ENCODE measurements around the gene CAPN7.
"Not testable (repeated sequence)": the region's sequence is repeated elsewhere in the genome, so short reads cannot be mapped to it uniquely, and the experiment has no call there.

The CAPN7 gene

DNA sequence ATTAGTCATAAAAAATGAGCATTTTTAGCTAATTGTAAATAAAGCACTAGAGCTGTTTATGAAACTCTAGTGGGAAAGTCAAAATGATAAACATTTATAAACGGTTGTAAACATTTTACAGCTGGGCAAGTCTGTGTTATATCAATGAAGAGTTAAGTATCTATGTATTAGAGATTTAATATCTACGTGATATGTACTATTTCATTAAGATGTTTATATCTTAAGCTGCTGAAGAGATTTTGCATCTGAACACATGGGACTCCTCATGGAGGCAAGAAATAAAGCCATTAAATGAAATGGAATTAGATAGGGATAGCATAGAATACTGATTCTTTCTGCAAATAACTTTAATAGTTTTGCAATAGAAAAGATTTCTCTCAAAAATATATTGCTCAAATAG is 23.0 kb upstream of the CAPN7 start:
- Mint-ChIP-seq H3K36me3 (no peaks in the 10 kb centered on the region), H3K4me3 (no peak overlapping the region), H3K9me3 (no peaks in the 10 kb centered on the region), H3K27me3 (peaks cover 29% of the 10 kb centered on the region), H3K4me1 (peaks cover 18% of the 10 kb centered on the region), H3K27ac (no peak overlapping the region)
- no peak for ATAC-seq

DNA sequence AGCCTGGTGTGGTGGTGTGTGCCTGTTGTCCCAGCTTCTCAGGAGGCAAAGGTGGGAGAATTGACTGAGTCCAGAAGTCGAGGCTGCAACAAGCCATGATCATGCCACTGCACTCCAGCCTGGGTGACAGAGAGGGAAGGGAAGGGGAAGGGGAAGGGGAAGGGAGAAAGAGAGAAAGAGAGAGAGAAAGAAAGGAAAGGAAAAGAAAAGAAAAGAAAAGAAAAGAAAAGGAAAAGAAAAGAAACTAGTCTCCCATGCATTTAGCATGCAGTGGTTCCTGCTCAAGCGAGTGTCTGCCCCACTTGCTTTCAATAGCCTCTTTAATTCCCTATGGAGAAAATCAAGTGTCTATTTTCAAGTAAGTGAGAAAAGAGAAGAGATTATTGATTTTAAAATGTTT is 20.6 kb upstream of the CAPN7 start:
- no peak overlapping the region for H3K4me3 Mint-ChIP-seq
- H3K36me3 Mint-ChIP-seq = no peaks in the 10 kb centered on the region
- no peaks in the 10 kb centered on the region for H3K9me3 Mint-ChIP-seq
- no peak overlapping the region for H3K27ac Mint-ChIP-seq
- H3K4me1 Mint-ChIP-seq = peaks cover 9% of the 10 kb centered on the region
- ATAC-seq = no peak
- peaks cover 19% of the 10 kb centered on the region for H3K27me3 Mint-ChIP-seq

DNA sequence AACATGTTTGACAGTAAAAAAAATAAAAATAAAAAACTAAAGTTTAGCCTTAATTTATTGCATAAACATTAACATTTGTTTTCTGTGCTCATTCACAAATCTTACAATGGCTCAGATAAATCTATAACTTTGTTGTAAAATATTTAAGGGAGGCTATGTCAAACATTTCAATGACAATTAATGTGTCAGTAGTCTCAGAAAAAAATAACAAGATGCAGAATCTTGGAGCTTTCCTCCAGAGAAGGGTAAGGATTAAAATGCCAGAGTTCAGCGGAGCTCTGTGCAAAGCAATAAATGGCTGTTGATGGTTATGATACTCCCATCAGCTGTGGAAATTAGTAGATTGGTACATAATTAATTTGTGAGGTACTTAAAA is 20.0 kb upstream of the CAPN7 start:
- Mint-ChIP-seq H3K27ac (no peak overlapping the region), H3K27me3 (peaks cover 19% of the 10 kb centered on the region), H3K9me3 (no peaks in the 10 kb centered on the region), H3K4me3 (no peak overlapping the region), H3K36me3 (no peaks in the 10 kb centered on the region), H3K4me1 (peaks cover 2% of the 10 kb centered on the region)
- no peak for ATAC-seq

- not testable (repeated sequence) for H3K9me3 Mint-ChIP-seq, H3K4me1 Mint-ChIP-seq, H3K4me3 Mint-ChIP-seq, H3K36me3 Mint-ChIP-seq, H3K27ac Mint-ChIP-seq, ATAC-seq
- H3K27me3 Mint-ChIP-seq = peaks cover 19% of the 10 kb centered on the region
Measured at GRCh38 chr3:15186477-15187164, 19.4 kb upstream of the CAPN7 start.

DNA sequence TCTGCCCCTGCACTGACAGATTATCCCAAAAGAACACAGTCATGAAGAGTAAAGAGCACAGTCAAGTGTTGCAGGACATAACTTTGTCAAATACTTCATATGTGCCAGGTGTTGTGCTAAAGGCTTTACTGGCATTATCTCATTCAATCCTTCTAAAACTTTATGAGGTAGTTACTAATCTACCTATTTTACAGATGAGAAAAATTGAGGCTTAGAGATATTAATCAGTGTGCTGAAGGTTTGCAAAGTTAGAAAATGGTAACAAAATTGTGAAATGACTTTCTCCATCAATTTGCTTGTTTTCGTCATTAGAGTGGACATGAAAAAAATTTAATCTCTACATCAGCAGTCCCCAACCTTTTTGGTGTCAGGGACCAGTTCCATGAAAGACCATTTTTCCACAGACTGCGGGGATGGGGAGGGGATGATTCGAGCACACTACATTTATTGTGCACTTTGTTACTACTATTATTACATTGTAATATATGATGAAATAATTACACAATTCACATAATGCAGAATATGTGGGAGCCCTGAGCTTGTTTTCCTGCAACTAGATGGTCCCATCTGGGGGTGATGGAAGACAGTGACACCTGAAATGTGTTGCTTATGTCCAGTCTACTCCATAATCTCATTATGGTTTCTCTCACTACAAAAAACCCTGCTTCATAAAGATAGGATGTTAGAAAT is 8.6 kb upstream of the CAPN7 start:
- no peaks in the 10 kb centered on the region for H3K36me3 Mint-ChIP-seq
- no peaks in the 10 kb centered on the region for H3K27me3 Mint-ChIP-seq
- peaks cover under 1% of the 10 kb centered on the region for H3K4me1 Mint-ChIP-seq
- no peak overlapping the region for H3K27ac Mint-ChIP-seq
- ATAC-seq = no peak
- no peak overlapping the region for H3K4me3 Mint-ChIP-seq
- H3K9me3 Mint-ChIP-seq = no peaks in the 10 kb centered on the region

GRCh38 chr3:15198686-15199085 is 7.4 kb upstream of the CAPN7 start:
- Mint-ChIP-seq H3K27me3 (no peaks in the 10 kb centered on the region), H3K9me3 (no peaks in the 10 kb centered on the region), H3K27ac (no peak overlapping the region), H3K4me1 (peaks cover 7% of the 10 kb centered on the region), H3K36me3 (no peaks in the 10 kb centered on the region), H3K4me3 (no peak overlapping the region)
- ATAC-seq = no peak

- no peak overlapping the region for H3K4me3 Mint-ChIP-seq
- H3K4me1 Mint-ChIP-seq = peaks cover 7% of the 10 kb centered on the region
- H3K27me3 Mint-ChIP-seq = no peaks in the 10 kb centered on the region
- no peaks in the 10 kb centered on the region for H3K36me3 Mint-ChIP-seq
- H3K9me3 Mint-ChIP-seq = no peaks in the 10 kb centered on the region
- ATAC-seq = no peak
- no peak overlapping the region for H3K27ac Mint-ChIP-seq
Measured at GRCh38 chr3:15199493-15200105, 6.4 kb upstream of the CAPN7 start.

DNA sequence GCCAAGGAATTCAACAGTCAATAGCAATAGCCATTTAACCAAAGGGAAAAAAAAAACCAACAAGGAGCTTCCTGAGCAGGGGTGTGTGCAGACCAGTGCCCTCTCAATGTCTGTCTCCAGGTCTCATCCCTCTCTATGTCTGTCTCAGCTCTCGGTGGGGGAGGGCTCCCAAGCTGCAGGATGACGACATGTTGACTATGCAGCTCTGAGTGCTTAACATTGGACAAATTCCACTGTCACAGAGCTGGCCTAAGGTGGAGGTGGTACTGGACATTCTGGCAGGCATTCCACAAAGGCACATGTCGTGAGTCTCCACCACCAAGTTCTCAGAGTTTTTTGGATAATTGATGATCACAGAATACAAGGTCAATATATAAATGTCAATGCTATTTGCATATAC is 2.0 kb upstream of the CAPN7 start:
- no peaks in the 10 kb centered on the region for H3K27me3 Mint-ChIP-seq
- no peaks in the 10 kb centered on the region for H3K36me3 Mint-ChIP-seq
- H3K4me3 Mint-ChIP-seq = no peak overlapping the region
- H3K9me3 Mint-ChIP-seq = no peaks in the 10 kb centered on the region
- peaks cover 33% of the 10 kb centered on the region for H3K4me1 Mint-ChIP-seq
- no peak overlapping the region for H3K27ac Mint-ChIP-seq
- no peak for ATAC-seq

GRCh38 chr3:15205482-15205933 is 538 bp upstream of the CAPN7 start:
- H3K36me3 Mint-ChIP-seq = no peaks in the 10 kb centered on the region
- ATAC-seq = no peak
- H3K4me1 Mint-ChIP-seq = peaks cover 33% of the 10 kb centered on the region
- H3K27me3 Mint-ChIP-seq = no peaks in the 10 kb centered on the region
- H3K4me3 Mint-ChIP-seq = peak overlapping the region; percentile 95
- peak overlapping the region; percentile 89 for H3K27ac Mint-ChIP-seq
- no peaks in the 10 kb centered on the region for H3K9me3 Mint-ChIP-seq

- Mint-ChIP-seq H3K27ac (peak overlapping the region; percentile 89), H3K9me3 (no peaks in the 10 kb centered on the region), H3K4me3 (peak overlapping the region; percentile 95), H3K36me3 (peaks cover under 1% of the 10 kb centered on the region), H3K27me3 (no peaks in the 10 kb centered on the region), H3K4me1 (peaks cover 33% of the 10 kb centered on the region)
- ATAC-seq = no peak
Measured at GRCh38 chr3:15206662-15207576, 873 bp downstream of the CAPN7 start.

DNA sequence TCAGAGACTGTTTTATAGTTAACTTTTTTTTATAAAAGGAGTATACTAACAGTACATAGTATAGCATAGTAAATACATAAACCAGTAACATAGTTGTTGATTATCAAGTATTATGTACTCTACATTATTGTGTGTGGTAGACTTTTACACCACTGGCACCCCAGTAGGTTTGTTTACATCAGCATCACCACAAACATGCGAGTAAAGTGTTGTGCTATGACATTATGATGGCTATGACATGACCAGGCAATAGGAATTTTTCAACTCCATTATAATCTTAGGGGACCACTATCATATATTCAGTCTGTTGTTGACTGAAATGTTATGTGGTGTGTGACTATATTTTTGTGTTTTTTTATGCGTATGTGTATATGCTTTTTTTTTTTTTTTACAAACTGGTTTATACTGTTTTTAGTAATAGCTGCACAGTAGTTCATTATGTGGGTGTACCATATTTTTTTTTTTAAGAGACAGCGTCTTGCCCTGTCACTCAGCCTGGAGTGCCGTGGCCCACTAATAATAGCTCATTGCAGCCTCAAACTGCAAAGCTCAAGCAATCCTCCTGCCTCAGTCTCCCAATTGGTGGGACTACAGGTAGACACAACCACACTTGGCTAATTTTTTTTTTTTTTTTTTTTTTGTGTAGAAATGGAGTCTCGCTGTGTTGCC is 1.9 kb downstream of the CAPN7 start:
- Mint-ChIP-seq H3K4me1 (peaks cover 33% of the 10 kb centered on the region), H3K9me3 (no peaks in the 10 kb centered on the region), H3K27ac (no peak overlapping the region), H3K36me3 (peaks cover 9% of the 10 kb centered on the region), H3K4me3 (peak overlapping the region; percentile 33), H3K27me3 (no peaks in the 10 kb centered on the region)
- ATAC-seq = no peak

- Mint-ChIP-seq H3K9me3 (no peaks in the 10 kb centered on the region), H3K4me3 (no peak overlapping the region), H3K27ac (no peak overlapping the region), H3K36me3 (peaks cover 37% of the 10 kb centered on the region), H3K27me3 (no peaks in the 10 kb centered on the region), H3K4me1 (peaks cover 28% of the 10 kb centered on the region)
- ATAC-seq = no peak
Measured at GRCh38 chr3:15211937-15212336, 5.9 kb downstream of the CAPN7 start.

DNA sequence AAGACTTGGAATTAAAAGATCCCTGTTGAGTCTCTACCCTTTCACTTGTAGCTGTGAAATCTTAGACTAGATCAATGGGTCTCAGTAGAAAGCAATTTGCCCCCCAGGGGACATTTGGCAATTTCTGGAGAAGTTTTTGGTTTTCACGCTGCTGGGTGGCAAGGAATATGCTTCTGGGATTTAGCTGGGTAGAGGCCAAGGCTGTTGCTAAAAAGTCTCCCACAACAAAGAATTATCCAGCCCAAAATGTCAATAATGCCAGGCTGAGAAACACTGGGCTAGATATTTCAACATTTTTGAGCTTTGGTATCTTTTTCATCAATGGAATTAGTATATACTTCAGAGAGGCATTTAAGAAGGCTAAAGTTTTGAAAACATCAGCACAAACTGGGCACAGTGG is 8.7 kb downstream of the CAPN7 start:
- no peaks in the 10 kb centered on the region for H3K9me3 Mint-ChIP-seq
- H3K27ac Mint-ChIP-seq = no peak overlapping the region
- H3K36me3 Mint-ChIP-seq = peaks cover 57% of the 10 kb centered on the region
- H3K27me3 Mint-ChIP-seq = no peaks in the 10 kb centered on the region
- H3K4me1 Mint-ChIP-seq = peaks cover 11% of the 10 kb centered on the region
- ATAC-seq = no peak
- no peak overlapping the region for H3K4me3 Mint-ChIP-seq

GRCh38 chr3:15215996-15216395 is 9.9 kb downstream of the CAPN7 start:
- peaks cover 11% of the 10 kb centered on the region for H3K4me1 Mint-ChIP-seq
- H3K27ac Mint-ChIP-seq = no peak overlapping the region
- no peaks in the 10 kb centered on the region for H3K27me3 Mint-ChIP-seq
- H3K36me3 Mint-ChIP-seq = peaks cover 66% of the 10 kb centered on the region
- no peaks in the 10 kb centered on the region for H3K9me3 Mint-ChIP-seq
- ATAC-seq = no peak
- H3K4me3 Mint-ChIP-seq = no peak overlapping the region

DNA sequence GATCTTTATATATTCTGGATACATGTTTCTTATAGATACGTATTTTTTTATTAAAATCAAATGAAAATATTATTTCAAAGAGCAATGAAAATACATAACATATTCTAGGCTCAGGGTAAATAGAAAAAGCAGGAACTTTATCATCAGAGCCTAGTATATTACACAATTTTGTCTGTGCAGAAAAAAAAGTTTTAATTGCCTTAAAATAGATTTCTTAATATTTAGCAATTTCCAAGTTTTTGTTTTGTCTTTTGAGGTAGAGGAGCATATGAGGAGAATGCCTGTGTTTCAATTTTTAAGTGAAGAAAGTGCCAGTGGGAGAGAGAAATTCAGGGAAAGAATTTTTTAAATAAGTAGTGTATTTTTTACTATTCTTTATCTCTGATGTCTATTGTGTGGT is 10.5 kb downstream of the CAPN7 start:
- no peaks in the 10 kb centered on the region for H3K27me3 Mint-ChIP-seq
- no peaks in the 10 kb centered on the region for H3K9me3 Mint-ChIP-seq
- no peak for ATAC-seq
- H3K4me1 Mint-ChIP-seq = peaks cover 11% of the 10 kb centered on the region
- H3K36me3 Mint-ChIP-seq = peaks cover 66% of the 10 kb centered on the region
- H3K4me3 Mint-ChIP-seq = no peak overlapping the region
- H3K27ac Mint-ChIP-seq = no peak overlapping the region
